GM19372 (cell line): Measurements from ENCODE around the gene SYNPR.

ENCODE experiments used
- ATAC-seq: cut with Tn5 transposase; IDR thresholded peaks from one replicate; pipeline ENCODE4 v1.9.1; 2021; ENCODE audit warnings: mild to moderate bottlenecking, low read depth, moderate library complexity; ENCODE audit not compliant: unreplicated experiment

SYNPR gene

DNA sequence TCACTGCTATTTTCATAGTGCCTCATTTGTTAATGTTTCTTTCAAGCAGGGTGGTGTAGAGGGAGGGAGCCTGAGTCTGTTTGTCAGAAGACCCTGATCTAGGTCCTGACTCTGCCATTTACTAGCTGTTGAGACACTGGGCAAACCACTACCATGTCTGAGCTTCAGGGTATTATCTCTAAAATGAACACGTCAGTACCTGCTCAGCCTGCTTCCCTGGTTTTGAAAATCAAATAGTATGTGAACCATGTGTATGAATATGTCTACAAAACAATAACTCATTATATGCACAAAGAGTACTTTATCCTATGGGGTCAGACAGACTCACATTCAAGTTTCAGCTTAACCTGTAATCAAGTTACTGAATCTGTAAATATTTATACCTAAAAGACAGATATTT lies 25.1 kb downstream of the SYNPR start:
- ATAC-seq: no peak

DNA sequence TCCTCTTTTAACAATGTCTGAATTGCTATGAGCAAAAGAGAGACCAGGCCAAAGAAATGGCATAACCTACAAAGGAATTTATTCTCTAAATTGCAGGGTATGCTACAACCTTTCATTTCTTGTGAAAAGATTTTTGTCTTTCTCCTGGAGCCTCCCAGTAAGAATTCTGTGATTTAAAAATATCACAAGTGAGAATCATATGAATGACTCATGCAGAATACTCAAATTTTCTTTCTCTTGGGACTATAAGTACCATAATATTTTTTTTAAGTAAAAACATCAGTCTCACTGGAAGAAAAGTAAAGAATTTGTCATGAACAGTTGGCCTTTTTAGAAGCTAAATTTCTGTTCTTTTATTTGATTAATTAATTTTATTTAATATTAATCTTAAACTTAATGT lies 26.3 kb downstream of the SYNPR start:
- no peak for ATAC-seq

DNA sequence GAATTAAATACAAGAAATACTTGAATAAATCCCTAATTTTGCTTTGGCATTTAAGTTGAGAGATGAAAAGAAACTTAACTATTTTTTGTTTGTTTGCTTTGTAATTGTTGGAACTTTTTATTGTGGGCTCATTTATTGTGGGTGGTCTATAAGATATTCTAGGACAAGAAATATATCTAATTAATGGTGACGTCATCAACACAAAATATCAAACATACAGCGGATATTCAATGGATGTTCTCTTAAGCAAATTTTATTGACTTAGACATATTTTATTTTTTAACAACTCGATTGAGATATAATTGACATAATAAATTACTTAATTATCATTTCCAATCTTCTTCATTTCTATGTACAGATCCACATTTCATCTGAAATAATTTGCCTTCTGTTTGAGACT lies 30.0 kb downstream of the SYNPR start:
- ATAC-seq: no peak

DNA sequence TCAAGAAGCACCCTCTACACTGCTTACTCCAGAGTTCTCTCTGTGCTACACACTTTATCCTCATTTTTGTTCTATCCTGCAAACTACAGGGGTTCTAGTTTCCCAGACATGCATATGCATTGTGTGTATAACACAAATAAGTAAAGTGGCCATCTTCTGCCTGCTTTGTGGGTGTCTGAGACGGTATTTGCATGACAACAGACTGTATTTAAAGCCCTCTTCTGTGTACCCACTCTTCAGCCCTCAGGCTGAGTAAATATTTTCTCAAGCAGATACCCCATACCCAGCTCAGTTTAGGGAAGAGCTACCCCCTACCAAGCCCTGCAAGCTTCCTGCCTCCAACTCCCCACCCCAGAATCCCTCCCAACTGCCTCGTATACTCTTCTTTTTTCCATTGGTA lies 31.7 kb downstream of the SYNPR start:
- no peak for ATAC-seq

DNA sequence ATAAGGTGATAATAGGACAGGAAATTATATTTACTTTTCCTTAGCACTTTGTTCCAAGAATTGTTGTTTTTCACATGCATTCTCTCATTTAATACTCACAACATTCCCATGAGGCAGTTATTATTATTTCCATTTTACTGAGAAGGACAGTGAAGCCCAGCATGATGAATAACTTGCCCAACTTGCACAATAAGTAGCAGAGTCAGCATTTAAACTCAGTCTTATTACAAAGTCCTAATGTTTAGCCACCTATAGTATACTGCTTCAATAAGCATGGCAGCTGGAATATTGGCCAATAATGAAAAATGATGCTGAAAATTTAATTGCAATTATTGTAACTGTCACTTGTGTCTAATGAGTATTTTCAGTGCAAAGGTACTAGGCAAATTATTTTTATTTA lies 45.7 kb downstream of the SYNPR start:
- ATAC-seq: no peak

DNA sequence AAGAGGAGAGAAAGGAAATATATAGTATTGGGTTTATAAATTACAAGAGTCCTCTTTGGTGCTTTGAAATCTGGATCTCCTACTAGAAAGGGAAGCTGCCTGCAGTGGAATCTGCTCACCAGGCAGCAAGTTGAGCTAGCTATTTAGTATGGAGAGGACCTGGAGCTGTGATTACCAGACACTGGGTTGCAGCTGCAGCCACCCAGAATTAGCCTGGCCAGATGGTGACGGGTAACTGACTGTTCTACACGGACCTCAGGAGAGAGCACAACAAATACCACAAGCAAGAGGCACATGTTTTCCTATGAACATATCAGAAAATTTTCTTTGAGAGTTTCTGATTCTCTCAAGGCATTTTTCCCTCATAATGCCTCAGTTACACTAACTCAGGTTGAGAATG lies 46.5 kb downstream of the SYNPR start:
- no peak for ATAC-seq

DNA sequence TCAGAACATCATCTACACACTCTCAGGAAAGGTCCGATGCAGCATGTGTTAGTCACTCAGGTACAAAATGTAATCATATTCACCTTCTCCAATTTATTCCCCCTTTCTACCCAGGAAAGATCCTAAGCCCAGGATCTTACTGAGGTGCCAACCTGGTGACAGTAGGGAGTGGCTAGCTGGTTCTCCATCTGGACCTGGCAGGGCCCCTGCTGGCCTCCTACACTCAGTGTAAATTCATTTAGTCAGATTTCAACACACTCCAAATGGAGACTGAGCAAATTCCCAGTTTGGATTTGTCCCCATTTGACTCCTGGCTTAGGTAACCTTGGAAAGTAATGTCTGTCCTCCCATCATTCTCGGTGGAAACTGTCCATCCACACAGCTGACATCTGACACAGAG lies 47.3 kb downstream of the SYNPR start:
- ATAC-seq: no peak

DNA sequence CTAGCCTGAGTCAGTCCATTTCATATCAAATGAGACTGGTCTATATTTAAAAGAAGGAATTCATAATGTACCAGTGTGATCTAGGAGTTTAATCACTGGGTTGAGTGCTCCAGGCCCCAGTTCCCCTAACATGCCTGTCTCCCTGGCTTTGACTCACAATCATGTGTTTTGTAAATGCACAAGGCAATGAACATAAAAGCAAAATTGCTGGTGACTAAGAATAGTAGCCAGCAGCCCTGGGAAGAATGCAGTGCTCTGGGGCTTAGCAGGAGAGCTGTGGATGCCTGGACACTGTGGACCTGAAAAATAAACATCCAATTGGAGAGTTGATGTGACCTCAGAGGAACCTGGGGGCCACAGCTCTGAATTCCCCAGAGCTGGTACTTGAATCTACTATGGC lies 50.3 kb downstream of the SYNPR start:
- ATAC-seq: no peak

DNA sequence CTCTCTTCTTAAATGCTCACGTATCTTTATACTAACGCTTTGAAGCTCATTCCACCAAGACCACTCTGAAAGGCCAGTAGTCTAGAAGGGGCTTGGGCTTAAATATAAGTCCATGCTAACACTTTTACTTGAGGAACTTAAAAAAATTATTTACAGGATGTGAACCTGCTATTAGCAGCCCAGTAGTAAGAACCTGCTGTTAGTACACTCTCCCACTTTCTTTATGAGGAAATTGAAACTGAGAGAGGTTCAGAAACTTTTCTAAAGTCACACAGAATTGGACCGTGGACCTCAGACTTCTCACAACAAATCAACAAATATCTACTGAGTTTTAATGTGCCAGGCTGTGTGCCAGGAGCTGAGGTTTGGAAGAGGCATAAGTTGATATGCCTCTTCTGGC lies 53.4 kb downstream of the SYNPR start:
- ATAC-seq: no peak

DNA sequence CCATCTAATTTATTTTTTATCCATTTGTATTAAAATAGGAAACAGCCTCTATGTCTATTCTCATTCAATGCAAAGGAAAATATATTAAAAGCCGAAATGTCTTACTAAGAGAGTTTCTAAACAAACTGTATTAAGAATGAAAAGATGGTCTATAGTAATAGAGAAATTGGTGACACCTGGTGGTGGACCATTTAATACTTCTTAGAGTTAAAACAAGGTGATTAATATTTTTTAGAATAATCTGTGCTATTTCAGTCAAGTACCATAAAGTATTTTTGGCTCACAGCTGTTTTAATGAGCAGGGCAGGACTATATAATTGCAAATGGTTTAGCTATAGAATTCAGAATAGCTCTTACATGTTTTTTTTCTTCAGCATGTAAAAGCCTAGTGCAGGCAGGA lies 55.7 kb downstream of the SYNPR start:
- ATAC-seq: no peak

DNA sequence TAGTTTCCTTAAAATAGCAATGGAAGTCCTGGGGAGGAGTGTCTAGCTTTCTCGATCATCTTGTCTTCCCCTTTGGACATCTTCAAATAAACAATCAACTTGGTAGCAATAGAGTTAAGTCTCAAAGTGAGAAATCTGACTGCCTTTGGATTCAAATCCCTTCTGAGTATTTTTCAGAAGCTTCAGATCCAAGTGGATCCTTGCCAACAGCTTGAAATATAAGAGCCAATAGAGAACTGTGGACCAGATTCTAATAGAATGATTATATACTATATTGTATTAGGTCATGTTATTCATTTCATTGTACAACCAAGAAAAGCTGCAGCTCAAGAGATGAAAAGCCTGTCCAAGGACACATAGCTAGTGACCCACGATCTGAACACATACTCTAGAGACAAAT lies 60.2 kb downstream of the SYNPR start:
- no peak for ATAC-seq

DNA sequence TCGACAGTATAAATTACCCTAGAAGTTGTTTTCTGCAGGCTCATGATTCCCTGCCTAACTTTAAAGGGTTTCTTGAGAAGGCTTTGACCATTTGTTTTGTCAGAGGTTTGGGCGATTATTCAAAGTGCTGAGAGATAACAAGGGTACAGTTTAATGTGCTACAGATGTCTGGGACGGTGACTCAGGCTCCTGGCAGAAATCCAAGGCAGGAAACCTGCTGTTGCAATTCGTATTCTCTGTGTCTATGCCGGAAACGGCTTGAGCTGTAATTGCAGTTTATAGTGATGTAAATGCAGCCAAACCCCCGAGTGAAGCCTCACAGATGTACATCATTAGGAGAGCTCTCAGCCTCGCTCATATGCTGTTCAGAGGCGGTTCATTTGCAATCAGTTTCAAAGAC lies 65.6 kb downstream of the SYNPR start:
- ATAC-seq: no peak

DNA sequence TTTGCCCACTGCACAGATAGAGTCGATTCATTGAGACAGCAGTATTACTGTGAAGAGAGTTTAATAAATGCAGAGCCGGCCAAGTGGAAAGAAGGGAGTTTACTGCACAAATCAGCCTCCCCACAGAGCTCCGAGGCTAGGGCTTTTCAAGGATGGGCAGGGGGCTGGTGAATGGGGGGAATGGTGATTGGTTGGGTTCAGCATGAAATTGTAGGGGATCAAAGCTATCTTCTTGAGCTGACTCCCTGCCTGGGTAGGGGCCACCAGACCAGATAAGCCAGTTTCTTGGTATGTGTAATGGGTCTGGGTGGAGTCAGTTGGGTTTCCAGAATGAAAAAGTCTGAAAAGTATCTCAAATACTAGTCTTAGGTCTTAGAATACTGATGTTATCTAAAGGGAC lies 66.6 kb downstream of the SYNPR start:
- no peak for ATAC-seq

DNA sequence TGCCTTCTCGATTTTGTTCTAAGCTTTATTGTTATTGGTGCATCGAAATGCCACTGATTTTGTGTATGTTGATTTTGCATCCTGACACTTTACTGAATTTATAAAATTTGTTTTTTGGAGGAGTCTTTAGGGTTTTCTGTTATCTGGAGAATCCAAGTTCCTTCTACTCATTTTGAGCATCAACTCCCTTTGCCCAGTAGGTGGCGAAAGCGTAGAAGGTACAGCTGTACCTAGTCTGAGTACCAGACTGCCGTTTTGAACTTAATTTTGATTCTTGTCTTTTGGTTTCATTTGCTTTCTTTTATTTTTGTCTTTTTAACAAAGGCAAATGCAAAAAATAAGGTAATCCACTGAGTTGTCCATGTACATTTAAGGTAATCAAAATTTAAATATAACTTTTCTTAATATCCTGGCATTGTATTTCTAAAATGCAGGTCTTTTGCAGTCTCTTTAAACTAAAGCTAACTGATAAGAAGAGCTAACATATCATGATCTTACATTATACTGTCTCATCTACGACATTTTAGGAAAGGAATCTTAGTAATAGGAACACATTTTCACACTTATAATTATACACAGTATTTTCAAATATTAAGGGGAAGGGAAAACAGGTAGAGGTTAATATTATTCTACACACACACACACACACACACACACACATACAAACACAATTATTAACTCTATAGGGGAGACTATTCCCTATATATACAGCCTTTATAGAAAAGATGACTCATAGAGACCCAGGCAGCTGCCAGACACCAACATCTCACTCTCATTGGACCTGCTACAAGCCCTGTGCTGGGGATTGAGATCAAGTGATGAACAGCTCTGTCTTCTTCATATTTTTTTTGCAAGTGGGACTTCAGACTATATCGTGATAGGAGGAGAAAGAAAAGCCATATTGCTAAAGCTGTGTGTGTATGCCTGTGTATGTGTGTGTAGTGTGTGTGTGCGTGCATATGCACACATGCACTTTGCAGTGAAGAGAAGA lies 71.8 kb downstream of the SYNPR start:
- peak; percentile 77 for ATAC-seq

DNA sequence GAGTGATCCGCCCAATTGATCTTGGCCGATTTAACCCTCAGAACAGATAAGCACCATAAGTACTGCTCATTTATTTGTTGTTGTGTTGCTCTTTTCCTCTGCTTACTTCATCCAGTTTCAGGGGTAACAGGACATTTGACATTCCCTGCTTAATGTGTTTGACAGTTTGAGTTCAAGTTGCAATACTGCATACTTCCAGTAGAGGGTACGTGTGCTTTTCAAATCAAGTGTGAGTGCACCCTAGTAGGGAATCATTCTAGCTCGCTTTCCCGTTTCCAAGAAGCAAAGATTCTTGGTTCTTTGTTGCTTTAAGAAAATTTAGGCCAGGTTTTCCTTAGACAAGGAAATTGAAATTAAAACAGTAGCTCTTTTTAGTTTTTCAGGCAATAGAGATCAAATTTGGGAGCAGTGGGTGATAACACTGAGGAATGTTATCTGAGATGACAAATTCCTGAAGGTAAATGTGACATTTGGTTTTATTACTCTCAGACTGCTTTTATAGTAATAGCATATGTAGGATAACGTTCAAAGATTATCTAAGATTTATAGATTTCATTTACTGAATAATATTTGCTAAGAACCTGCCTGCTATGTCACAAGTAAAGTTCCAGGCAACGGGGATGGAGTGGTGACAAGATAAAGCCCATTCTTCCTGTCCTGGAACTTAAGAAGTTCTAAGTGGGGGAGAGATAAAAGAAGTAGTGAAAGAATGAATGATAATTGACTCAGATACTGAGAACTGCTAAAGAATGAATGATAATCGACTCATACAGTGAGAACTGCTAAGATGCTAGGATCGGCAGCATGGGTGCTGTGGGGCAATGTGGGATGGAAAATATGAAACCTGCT lies 73.3 kb downstream of the SYNPR start:
- no peak for ATAC-seq

DNA sequence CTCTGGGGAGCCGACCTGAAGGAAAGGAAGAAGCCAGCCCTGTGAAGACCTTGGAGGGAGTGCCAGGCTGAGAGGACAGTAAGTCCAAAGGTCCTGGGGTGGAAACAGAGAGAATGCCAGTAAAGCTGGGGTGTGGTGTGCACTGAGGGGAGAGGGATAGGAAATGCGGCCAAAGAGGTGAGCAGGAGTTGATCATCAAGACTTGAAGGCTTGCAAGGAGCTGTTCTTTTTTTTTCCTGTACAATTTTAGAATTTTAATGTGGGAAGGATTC lies 73.8 kb downstream of the SYNPR start:
- ATAC-seq: no peak

DNA sequence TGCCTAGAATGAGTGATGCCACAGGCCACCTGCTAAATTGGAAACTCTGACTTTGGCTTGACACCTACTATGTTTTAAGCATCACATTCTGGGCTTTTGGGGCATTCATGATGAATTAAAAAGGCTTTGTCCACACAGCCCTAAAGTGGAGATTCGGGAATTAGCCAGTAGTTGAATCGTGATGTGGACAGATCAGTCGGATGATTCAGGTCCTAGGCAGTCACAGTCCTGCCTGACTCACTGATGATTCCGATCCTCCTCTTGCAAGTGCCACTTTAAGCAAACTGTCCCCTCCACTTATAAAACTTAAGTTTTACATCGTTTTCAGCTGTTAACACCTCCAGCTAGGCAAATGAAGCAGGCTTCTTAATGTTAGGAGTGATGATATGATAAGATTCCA lies 75.3 kb downstream of the SYNPR start:
- no peak for ATAC-seq

DNA sequence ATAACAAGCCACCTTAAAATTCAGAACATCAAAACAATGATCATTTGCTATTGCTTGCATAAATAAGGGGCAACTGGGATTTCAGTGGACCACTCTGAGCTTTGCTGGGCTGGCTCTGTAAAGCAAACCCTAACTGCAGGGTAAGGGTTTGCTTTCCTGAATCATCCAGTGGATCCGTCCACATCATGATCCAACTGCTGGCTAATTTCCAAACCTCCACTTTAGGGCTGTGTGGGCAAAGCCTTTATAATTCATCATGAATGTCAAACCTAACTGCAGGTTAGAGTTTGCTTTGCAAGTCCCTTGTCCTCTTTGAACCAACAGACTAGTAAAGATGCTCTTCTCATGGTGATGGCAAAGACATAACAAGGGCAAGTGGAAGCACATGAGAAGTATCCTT lies 76.1 kb downstream of the SYNPR start:
- no peak for ATAC-seq

DNA sequence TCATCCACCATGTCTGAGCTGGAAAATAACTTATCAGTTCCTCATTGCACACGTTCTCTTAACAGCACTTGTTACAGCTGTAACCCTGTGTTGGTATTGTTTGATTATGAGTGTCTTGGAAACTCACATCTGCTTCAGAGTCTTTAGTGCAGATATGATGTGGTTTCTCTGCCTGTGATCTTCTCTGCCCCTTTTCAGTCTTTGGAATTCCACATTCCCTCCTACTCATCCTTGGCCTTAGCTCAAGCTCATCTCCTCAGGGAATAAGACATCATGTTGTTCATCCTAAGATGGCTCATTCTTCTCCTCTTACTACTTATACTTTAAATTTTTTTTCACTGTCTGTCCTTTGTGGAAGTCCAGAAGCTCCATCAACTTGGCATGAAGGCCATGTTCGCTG lies 77.7 kb downstream of the SYNPR start:
- ATAC-seq: no peak

DNA sequence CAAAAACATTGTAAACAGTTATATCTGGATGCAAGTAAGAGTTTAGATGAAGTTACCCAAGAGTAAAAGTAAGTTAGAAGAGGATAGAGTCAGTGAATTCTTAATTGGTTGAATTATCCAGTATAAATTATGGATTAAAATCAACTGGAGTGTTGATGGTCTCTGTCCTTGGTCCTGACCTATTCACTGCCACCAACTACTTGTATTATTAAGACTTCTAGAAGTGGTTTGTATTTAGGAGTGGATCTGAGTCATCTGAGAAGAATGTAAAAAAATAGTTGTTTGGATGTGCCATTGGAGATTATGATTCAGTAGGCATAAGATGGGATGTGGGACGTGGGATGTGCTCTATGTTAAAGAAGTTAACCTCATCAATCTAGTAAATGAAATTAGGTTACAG lies 86.4 kb downstream of the SYNPR start:
- no peak for ATAC-seq

DNA sequence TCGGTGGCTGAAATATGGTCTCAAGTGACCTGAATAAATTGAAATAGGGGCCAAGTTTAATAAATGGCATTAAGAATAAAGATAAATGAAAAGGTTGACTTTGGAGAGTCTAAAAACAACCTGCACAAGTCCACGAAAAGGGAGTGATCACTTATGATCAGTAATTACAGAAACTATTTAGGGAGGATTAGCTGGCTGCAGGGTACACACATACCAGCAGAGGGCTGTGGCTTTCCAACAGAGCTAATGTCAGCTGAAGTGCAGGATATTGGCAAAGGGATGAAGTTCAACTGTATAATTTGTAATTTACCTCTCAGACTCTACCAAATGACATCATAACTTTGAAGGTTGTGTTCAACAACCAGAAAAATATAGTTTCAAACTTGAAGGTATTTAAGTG lies 86.8 kb downstream of the SYNPR start:
- ATAC-seq: no peak

DNA sequence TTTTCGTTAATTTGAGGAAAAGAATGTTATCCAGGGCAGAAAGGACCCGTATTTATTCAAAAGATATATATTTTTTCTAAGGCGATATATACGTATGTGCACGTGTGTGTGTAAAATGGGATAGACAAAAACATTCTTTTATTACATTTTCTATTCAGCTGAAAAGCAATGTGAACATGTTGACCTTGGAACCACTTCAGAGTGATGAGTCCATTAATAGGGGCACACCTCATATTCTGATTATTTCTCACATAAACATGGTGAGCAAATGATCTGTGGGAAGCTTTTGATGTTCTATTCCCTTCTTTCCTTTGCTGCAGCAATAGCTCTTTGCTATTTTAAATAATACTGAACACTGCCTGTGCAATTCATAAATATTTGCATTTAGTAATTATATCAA lies 87.6 kb downstream of the SYNPR start:
- no peak for ATAC-seq
